ENCODE measurements around the gene ERF. TPM values are rescaled to one million over a fixed set of nuclear protein-coding genes. Genes with fewer than 3 reads are reported as not detected.

Gene ERF
- total RNA-seq, 2 donors from 2014 or later, result 106 to 138 TPM

- Mint-ChIP-seq H3K4me1 (peaks cover 23% of the 10 kb centered on the region), H3K36me3 (ENCODE audit: low read depth) (peaks cover 23% of the 10 kb centered on the region), H3K27ac (no peak overlapping the region), H3K27me3 (ENCODE audit: insufficient read depth) (no peaks in the 10 kb centered on the region), H3K4me3 (no peak overlapping the region), H3K9me3 (no peaks in the 10 kb centered on the region)
- no peaks in the 10 kb centered on the region for H3K27me3 ChIP-seq (ENCODE audit: control insufficient read depth, insufficient read depth, low read length, poor library complexity, severe bottlenecking)
- TF ChIP-seq, protein P1, sequence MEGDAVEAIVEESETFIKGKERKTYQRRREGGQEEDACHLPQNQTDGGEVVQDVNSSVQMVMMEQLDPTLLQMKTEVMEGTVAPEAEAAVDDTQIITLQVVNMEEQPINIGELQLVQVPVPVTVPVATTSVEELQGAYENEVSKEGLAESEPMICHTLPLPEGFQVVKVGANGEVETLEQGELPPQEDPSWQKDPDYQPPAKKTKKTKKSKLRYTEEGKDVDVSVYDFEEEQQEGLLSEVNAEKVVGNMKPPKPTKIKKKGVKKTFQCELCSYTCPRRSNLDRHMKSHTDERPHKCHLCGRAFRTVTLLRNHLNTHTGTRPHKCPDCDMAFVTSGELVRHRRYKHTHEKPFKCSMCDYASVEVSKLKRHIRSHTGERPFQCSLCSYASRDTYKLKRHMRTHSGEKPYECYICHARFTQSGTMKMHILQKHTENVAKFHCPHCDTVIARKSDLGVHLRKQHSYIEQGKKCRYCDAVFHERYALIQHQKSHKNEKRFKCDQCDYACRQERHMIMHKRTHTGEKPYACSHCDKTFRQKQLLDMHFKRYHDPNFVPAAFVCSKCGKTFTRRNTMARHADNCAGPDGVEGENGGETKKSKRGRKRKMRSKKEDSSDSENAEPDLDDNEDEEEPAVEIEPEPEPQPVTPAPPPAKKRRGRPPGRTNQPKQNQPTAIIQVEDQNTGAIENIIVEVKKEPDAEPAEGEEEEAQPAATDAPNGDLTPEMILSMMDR (conservative IDR thresholded peaks at IDR 0.05), result no peak
- no peak overlapping the region for H3K9ac ChIP-seq (ENCODE audit: extremely low read depth, low read length, poor library complexity, severe bottlenecking)
- 93 to 98% methylated on average over 39 to 43 of the region's 43 CpGs for WGBS, 2 experiments (ENCODE audit: insufficient coverage in 1 of 2, insufficient read length in 1 of 2)
- no peak for DNase-seq
- no peak overlapping the region for H3K4me3 ChIP-seq (ENCODE audit: low read length)
- peaks cover 4% of the 10 kb centered on the region for H3K4me1 ChIP-seq (ENCODE audit: control insufficient read depth, insufficient read depth, low read length)
- peaks cover 16% of the 10 kb centered on the region for H3K36me3 ChIP-seq (ENCODE audit: control insufficient read depth, insufficient read depth, low read length)
- H3K27ac ChIP-seq (ENCODE audit: low read depth, low read length), result no peak overlapping the region
- no peaks in the 10 kb centered on the region for H3K9me3 ChIP-seq (ENCODE audit: control insufficient read depth, low read length)
Observed at GRCh38 chr19:42273407-42274064, 18.6 kb upstream of the ERF start.

DNA sequence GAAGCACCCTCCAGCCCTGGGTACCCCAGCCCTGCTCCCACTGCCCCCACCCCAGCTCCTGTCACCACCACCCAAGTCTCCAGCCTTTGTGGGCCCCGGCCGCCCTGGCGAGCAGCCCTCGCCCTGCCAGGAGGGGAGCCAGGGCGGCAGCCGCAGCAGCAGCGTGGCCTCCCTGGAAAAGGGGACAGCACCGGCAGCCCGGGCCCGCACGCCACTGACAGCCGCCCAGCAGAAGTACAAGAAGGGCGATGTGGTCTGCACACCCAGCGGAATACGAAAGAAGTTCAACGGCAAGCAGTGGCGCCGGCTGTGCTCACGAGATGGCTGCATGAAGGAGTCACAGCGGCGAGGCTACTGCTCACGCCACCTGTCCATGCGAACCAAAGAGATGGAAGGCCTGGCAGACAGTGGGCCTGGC is 18.1 kb upstream of the ERF start:
- no peak for DNase-seq
- peaks cover 23% of the 10 kb centered on the region for H3K36me3 Mint-ChIP-seq (ENCODE audit: low read depth)
- H3K27me3 ChIP-seq (ENCODE audit: control insufficient read depth, insufficient read depth, low read length, poor library complexity, severe bottlenecking), result no peaks in the 10 kb centered on the region
- H3K4me3 Mint-ChIP-seq, result no peak overlapping the region
- H3K27ac Mint-ChIP-seq, result no peak overlapping the region
- H3K9me3 Mint-ChIP-seq, result no peaks in the 10 kb centered on the region
- peaks cover 19% of the 10 kb centered on the region for H3K4me1 Mint-ChIP-seq
- H3K4me1 ChIP-seq (ENCODE audit: control insufficient read depth, insufficient read depth, low read length), result peaks cover 4% of the 10 kb centered on the region
- TF ChIP-seq, protein P1 (conservative IDR thresholded peaks at IDR 0.05), result no peak
- H3K9ac ChIP-seq (ENCODE audit: extremely low read depth, low read length, poor library complexity, severe bottlenecking), result no peak overlapping the region
- H3K27ac ChIP-seq (ENCODE audit: low read depth, low read length), result no peak overlapping the region
- H3K27me3 Mint-ChIP-seq (ENCODE audit: insufficient read depth), result no peaks in the 10 kb centered on the region
- H3K36me3 ChIP-seq (ENCODE audit: control insufficient read depth, insufficient read depth, low read length), result peaks cover 16% of the 10 kb centered on the region
- no peaks in the 10 kb centered on the region for H3K9me3 ChIP-seq (ENCODE audit: control insufficient read depth, low read length)
- WGBS, 2 experiments (ENCODE audit: insufficient coverage in 1 of 2, insufficient read length in 1 of 2), result 95 to 96% methylated on average over 22 to 23 of the region's 23 CpGs
- no peak overlapping the region for H3K4me3 ChIP-seq (ENCODE audit: low read length)

DNA sequence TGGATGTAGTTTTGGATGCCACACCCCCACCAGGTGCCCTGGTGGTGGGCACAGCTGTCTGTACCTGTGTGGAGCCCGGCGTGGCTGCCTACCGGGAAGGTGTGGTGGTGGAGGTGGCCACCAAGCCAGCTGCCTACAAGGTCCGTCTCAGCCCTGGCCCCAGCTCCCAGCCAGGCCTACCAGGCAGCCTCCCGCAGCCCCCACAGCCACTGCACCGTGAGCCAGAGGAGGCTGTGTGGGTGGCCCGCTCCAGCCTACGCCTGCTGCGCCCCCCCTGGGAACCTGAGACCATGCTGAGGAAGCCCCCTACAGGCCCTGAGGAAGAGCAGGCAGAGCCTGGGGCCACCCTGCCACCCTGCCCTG is 17.6 kb upstream of the ERF start:
- no peaks in the 10 kb centered on the region for H3K9me3 Mint-ChIP-seq
- H3K4me3 Mint-ChIP-seq, result no peak overlapping the region
- peaks cover 4% of the 10 kb centered on the region for H3K4me1 ChIP-seq (ENCODE audit: control insufficient read depth, insufficient read depth, low read length)
- 94 to 98% methylated on average over 5 to 9 of the region's 9 CpGs for WGBS, 2 experiments (ENCODE audit: insufficient coverage in 1 of 2, insufficient read length in 1 of 2)
- H3K36me3 Mint-ChIP-seq (ENCODE audit: low read depth), result peaks cover 23% of the 10 kb centered on the region
- no peak overlapping the region for H3K27ac ChIP-seq (ENCODE audit: low read depth, low read length)
- DNase-seq, result no peak
- no peak overlapping the region for H3K9ac ChIP-seq (ENCODE audit: extremely low read depth, low read length, poor library complexity, severe bottlenecking)
- no peaks in the 10 kb centered on the region for H3K9me3 ChIP-seq (ENCODE audit: control insufficient read depth, low read length)
- no peaks in the 10 kb centered on the region for H3K27me3 Mint-ChIP-seq (ENCODE audit: insufficient read depth)
- H3K27ac Mint-ChIP-seq, result no peak overlapping the region
- H3K27me3 ChIP-seq (ENCODE audit: control insufficient read depth, insufficient read depth, low read length, poor library complexity, severe bottlenecking), result no peaks in the 10 kb centered on the region
- H3K4me1 Mint-ChIP-seq, result peaks cover 24% of the 10 kb centered on the region
- peaks cover 16% of the 10 kb centered on the region for H3K36me3 ChIP-seq (ENCODE audit: control insufficient read depth, insufficient read depth, low read length)
- TF ChIP-seq, protein P1 (conservative IDR thresholded peaks at IDR 0.05), result no peak
- H3K4me3 ChIP-seq (ENCODE audit: low read length), result no peak overlapping the region

All from endodermal cell (in vitro differentiated cells).